Immature natural killer cell (primary cell): ENCODE results near the gene CDK14. TPM values are rescaled to one million over a fixed set of nuclear protein-coding genes. Genes with fewer than 3 reads are reported as not detected.

Experiments
- DNase-seq, 3 donors: peaks; one replicate each; pipeline ENCODE4 v3.0.0; 2022; ENCODE audit warnings: mixed read lengths in 1 of 3
- H3K27ac Mint-ChIP-seq, 6 donors: one replicate each; pipeline ENCODE4 v1.8.0; 2020; ENCODE audit warnings: mixed read lengths in 6 of 6, mild to moderate bottlenecking in 5 of 6, inconsistent platforms in 4 of 6, moderate library complexity in 3 of 6
- H3K27me3 Mint-ChIP-seq, 3 donors: one replicate each; pipeline ENCODE4 v1.8.0; 2020 to 2021; ENCODE audit warnings: low read depth in 3 of 3, mild to moderate bottlenecking in 3 of 3, mixed read lengths in 3 of 3, moderate library complexity in 3 of 3, inconsistent platforms in 1 of 3
- H3K36me3 Mint-ChIP-seq, 3 donors: one replicate each; pipeline ENCODE4 v1.8.0; 2020; ENCODE audit warnings: mixed read lengths in 3 of 3, inconsistent platforms in 2 of 3, mild to moderate bottlenecking in 2 of 3
- H3K4me1 Mint-ChIP-seq, 2 donors: one replicate each; pipeline ENCODE4 v1.8.0; 2020; ENCODE audit warnings: inconsistent platforms in 2 of 2, mild to moderate bottlenecking in 2 of 2, mixed read lengths in 2 of 2, moderate library complexity in 1 of 2
- H3K4me3 Mint-ChIP-seq, 5 donors: one replicate each; pipeline ENCODE4 v1.8.0; 2020; ENCODE audit warnings: mild to moderate bottlenecking in 5 of 5, mixed read lengths in 5 of 5, inconsistent platforms in 3 of 5, moderate library complexity in 3 of 5
- H3K9me3 Mint-ChIP-seq, 6 donors: one replicate each; pipeline ENCODE4 v1.8.0; 2020; ENCODE audit warnings: mild to moderate bottlenecking in 6 of 6, mixed read lengths in 6 of 6, inconsistent platforms in 4 of 6, moderate library complexity in 3 of 6
- polyA plus RNA-seq, 3 donors: library from polyadenylated mRNA; unstranded; fragments of 300-500 nt; fragmentation: Illumina TruSeq; gene quantifications; one replicate each; pipeline ENCODE4 v1.2.3, GENCODE V29; 2021

CDK14 gene
- polyA plus RNA-seq, 3 donors from 2014 or later: 0.22 TPM; not detected in 2

- no peak for DNase-seq
- H3K36me3 Mint-ChIP-seq: no peaks in the 10 kb centered on the region
- peaks cover 0 to 3% (median 2%) of the 10 kb centered on the region in 3 donors for H3K27me3 Mint-ChIP-seq
- H3K4me1 Mint-ChIP-seq: no peaks in the 10 kb centered on the region
- H3K4me3 Mint-ChIP-seq: no peak overlapping the region
- no peak overlapping the region for H3K27ac Mint-ChIP-seq
- H3K9me3 Mint-ChIP-seq: peaks cover 0 to 4% (median 0%) of the 10 kb centered on the region in 6 donors
These were observed 447.1 kb downstream of the CDK14 start for GRCh38 chr7:91043186-91043585.

GRCh38 chr7:91043924-91044645 lies 448.0 kb downstream of the CDK14 start:
- H3K36me3 Mint-ChIP-seq: no peaks in the 10 kb centered on the region
- H3K4me1 Mint-ChIP-seq: no peaks in the 10 kb centered on the region
- DNase-seq: no peak
- H3K4me3 Mint-ChIP-seq: no peak overlapping the region
- H3K27ac Mint-ChIP-seq: no peak overlapping the region
- H3K9me3 Mint-ChIP-seq: peaks cover 0 to 6% (median 0%) of the 10 kb centered on the region in 6 donors
- peaks cover 0 to 2% (median 2%) of the 10 kb centered on the region in 3 donors for H3K27me3 Mint-ChIP-seq

DNA sequence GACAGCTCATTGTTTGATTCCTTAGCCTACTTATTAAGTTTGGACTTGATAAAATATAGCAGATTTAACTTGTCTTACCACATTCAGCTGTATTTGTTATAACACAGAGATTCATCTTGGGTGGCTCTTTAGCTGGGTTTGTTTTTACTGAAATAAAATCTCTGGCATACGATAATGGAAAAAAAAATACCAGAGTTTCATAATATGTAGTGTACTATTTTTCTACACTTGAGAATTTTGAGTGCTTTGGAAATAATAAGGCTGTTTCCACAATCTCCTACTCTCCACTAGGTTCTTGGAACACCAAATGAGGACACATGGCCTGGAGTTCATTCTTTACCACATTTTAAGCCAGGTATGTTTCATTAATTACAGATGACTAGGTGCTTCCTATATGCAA lies 449.5 kb downstream of the CDK14 start:
- H3K4me3 Mint-ChIP-seq: no peak overlapping the region
- no peaks in the 10 kb centered on the region for H3K36me3 Mint-ChIP-seq
- H3K27me3 Mint-ChIP-seq: peaks cover 0 to 2% (median 2%) of the 10 kb centered on the region in 3 donors
- no peak for DNase-seq
- peaks cover 2 to 3% of the 10 kb centered on the region in 2 donors for H3K4me1 Mint-ChIP-seq
- H3K9me3 Mint-ChIP-seq: peaks cover 0 to 10% (median 0%) of the 10 kb centered on the region in 6 donors
- no peak overlapping the region for H3K27ac Mint-ChIP-seq

DNA sequence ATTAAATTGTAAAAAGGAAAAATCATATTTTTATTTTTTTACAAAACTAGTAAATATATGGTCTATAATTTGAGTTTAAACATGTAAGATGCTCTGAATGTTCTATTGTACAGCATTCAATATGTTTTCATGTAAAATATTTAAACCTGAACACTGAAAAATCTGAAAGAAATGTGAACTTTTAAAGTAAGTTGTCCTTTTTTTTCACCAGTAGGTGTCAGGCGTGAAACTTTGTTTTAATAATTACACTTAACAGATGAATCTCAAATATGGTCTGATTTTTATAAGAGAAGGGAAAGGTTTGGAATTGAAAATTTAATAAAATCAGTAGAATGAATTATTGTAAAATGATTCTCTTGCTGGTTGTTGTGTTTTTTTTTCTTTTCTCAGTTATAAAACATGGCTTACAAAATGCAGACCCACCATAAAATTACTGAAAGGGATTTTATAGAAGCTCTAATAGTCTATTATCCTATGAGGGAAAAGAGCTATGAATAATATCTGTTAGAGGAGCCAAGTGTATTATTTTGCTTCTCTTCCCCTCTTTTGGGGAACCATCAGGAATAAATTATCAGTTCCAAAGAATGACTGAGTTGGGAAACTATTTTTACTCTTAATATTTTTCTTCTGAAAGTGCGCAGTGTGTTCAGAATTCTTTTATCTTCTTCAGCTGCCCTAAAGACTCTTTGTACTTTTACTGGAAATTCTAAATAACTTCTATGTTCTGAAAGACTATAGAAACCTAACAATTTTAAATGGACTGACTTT lies 450.4 kb downstream of the CDK14 start:
- Mint-ChIP-seq H3K27me3 (peaks cover 0 to 2% (median 0%) of the 10 kb centered on the region in 3 donors), H3K4me1 (peaks cover 7 to 10% of the 10 kb centered on the region in 2 donors), H3K36me3 (no peaks in the 10 kb centered on the region), H3K4me3 (no peak overlapping the region), H3K27ac (no peak overlapping the region), H3K9me3 (peaks cover 0 to 10% (median 0%) of the 10 kb centered on the region in 6 donors)
- DNase-seq: no peak

DNA sequence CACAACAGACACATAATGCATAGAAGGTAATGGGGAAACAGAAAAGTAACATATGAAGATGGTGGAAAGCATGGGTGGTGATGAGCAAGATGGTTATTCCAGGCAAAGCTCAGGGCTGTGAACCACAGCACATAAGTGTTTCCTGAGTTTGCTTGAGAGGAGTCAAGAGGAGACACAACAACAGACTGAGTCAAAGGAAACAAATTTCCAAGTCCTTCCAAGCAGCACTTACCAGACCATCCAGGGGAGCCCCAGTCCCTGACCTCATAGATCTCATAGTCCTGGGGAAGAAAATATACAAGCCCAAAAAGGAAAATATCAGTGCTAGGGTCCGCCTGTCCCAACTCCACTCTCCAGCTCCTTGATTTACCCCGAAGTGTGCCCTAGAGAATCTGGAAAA lies 451.5 kb downstream of the CDK14 start:
- no peaks in the 10 kb centered on the region for H3K27me3 Mint-ChIP-seq
- peaks cover 0 to 10% (median 0%) of the 10 kb centered on the region in 6 donors for H3K9me3 Mint-ChIP-seq
- no peaks in the 10 kb centered on the region for H3K36me3 Mint-ChIP-seq
- no peak overlapping the region for H3K4me3 Mint-ChIP-seq
- DNase-seq: no peak
- H3K27ac Mint-ChIP-seq: no peak overlapping the region
- peaks cover 7 to 10% of the 10 kb centered on the region in 2 donors for H3K4me1 Mint-ChIP-seq

DNA sequence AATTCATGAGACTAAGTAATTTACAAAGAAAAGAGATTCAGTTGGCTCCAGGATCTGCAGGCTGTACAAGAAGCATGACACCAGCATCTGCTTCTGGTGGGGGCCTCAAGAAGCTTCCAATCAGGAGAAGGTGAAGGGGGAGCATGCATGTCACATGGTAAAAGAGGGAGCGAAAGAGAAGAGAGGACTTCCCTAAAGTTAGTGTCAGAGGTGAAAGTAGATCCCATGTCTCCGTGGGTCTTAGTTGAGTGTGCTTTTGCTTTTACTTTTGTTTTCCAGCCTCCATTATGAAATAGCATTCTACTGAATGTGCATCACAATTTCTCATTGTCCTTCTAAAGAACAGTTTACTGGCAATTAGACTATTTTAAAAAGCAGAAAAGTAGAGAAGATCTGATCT lies 454.6 kb downstream of the CDK14 start:
- peak overlapping the region; percentile 36 to 77 (median 66) for H3K4me3 Mint-ChIP-seq
- peaks cover 0 to 8% (median 0%) of the 10 kb centered on the region in 6 donors for H3K9me3 Mint-ChIP-seq
- peak in 2 of 3 donors; percentile 0 to 8 for DNase-seq
- H3K27ac Mint-ChIP-seq: peak overlapping the region in 5 of 6 donors; percentile 20 to 75 (median 65)
- H3K36me3 Mint-ChIP-seq: no peaks in the 10 kb centered on the region
- peaks cover 0 to 3% (median 0%) of the 10 kb centered on the region in 3 donors for H3K27me3 Mint-ChIP-seq
- peaks cover 7 to 10% of the 10 kb centered on the region in 2 donors for H3K4me1 Mint-ChIP-seq

DNA sequence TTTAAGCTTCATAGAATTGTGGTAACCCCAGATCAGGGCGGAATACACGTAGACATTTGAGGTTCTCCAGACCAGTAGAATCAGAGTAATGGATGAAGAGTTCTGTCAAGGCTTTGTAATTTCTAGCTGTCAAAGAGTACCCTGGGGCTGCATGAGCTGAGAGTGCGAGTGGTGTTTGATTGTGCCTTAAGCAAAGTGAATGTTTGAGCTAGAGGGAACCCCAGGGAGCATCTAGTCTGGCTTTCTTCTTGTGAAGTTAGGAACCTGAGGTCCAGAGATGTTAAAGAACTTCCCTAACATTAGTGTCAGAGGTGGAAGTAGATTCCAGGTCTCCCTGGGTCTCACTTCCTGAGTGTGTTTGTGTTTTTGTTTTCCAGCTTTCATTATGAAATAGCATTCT lies 455.8 kb downstream of the CDK14 start:
- H3K9me3 Mint-ChIP-seq: peaks cover 0 to 11% (median 0%) of the 10 kb centered on the region in 6 donors
- no peak overlapping the region for H3K4me3 Mint-ChIP-seq
- H3K27me3 Mint-ChIP-seq: peaks cover 0 to 3% (median 0%) of the 10 kb centered on the region in 3 donors
- no peak for DNase-seq
- no peaks in the 10 kb centered on the region for H3K36me3 Mint-ChIP-seq
- peaks cover 7 to 10% of the 10 kb centered on the region in 2 donors for H3K4me1 Mint-ChIP-seq
- H3K27ac Mint-ChIP-seq: no peak overlapping the region

- Mint-ChIP-seq H3K9me3 (peaks cover 0 to 9% (median 2%) of the 10 kb centered on the region in 6 donors), H3K27me3 (peaks cover 0 to 3% (median 0%) of the 10 kb centered on the region in 3 donors), H3K36me3 (no peaks in the 10 kb centered on the region), H3K4me1 (peaks cover 7 to 10% of the 10 kb centered on the region in 2 donors), H3K4me3 (no peak overlapping the region), H3K27ac (no peak overlapping the region)
- DNase-seq: no peak
These were observed 458.3 kb downstream of the CDK14 start for GRCh38 chr7:91054374-91054773.

DNA sequence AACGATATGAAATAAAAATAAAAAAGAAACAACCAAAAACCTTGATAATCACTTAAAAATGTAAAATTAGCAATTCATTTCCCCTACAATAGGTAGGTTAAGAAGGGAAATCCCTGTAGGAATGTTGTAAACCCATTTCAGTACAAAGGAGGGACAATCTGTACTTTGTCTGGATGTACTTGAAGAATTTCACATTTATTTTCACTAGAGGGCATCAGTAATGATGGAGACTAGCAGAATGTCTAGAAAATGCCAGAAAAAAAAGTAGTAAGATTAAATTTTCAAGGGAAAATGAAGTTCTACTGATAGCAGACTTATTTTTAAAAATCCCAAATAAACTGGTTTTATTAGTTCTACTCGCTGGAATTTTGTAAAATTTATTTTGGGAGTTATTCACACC lies 459.1 kb downstream of the CDK14 start:
- H3K36me3 Mint-ChIP-seq: no peaks in the 10 kb centered on the region
- no peak for DNase-seq
- H3K4me1 Mint-ChIP-seq: peaks cover 7 to 10% of the 10 kb centered on the region in 2 donors
- H3K27me3 Mint-ChIP-seq: peaks cover 0 to 3% (median 0%) of the 10 kb centered on the region in 3 donors
- H3K27ac Mint-ChIP-seq: no peak overlapping the region
- no peak overlapping the region for H3K4me3 Mint-ChIP-seq
- peaks cover 0 to 6% (median 3%) of the 10 kb centered on the region in 6 donors for H3K9me3 Mint-ChIP-seq

DNA sequence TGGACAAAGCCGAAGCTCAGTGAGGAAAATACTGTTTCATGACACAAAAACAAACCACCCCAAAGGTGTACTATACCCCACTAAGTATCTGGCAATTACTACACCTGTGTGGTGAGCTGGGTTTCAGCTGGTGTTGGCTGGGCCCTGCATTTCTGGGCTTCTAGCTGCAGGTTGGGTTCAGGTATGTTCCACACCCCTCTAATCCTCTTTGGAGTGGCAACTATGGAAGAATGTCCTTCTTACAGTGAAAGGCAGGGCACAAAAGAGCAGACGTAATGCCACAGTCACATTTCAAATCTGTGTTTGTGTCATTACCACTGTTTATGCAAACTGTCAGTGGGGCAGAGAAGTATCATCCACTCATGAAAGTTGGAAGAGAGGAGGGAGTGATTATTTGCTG lies 466.6 kb downstream of the CDK14 start:
- Mint-ChIP-seq H3K36me3 (no peaks in the 10 kb centered on the region), H3K9me3 (peaks cover 0 to 7% (median 5%) of the 10 kb centered on the region in 6 donors), H3K4me1 (no peaks in the 10 kb centered on the region), H3K27ac (no peak overlapping the region), H3K27me3 (peaks cover 0 to 4% (median 0%) of the 10 kb centered on the region in 3 donors), H3K4me3 (no peak overlapping the region)
- no peak for DNase-seq

DNA sequence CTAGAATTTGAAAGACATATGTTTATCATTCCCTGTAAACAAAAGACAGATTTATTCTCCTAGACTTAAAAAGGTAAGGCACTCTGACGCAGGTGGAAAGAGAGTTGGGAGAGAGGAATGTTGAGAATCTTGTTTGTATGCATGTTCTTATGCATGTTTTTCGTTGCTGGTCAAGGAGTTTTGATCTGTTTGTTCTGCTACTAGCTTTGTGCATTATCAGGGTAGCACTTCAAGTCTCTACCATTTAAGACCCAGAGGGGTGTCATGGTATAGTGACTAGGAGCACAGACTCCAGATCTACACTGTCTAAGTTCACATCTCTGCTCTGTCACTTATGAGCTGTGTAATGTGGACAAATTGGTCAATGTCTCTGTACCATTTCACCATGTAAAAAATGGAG lies 467.9 kb downstream of the CDK14 start:
- Mint-ChIP-seq H3K36me3 (no peaks in the 10 kb centered on the region), H3K9me3 (peaks cover 0 to 8% (median 6%) of the 10 kb centered on the region in 6 donors), H3K27ac (no peak overlapping the region), H3K4me1 (no peaks in the 10 kb centered on the region), H3K27me3 (peaks cover 0 to 4% (median 0%) of the 10 kb centered on the region in 3 donors), H3K4me3 (no peak overlapping the region)
- no peak for DNase-seq

GRCh38 chr7:91064938-91065337 lies 468.8 kb downstream of the CDK14 start:
- H3K36me3 Mint-ChIP-seq: no peaks in the 10 kb centered on the region
- no peak for DNase-seq
- H3K4me1 Mint-ChIP-seq: no peaks in the 10 kb centered on the region
- peaks cover 0 to 4% (median 0%) of the 10 kb centered on the region in 3 donors for H3K27me3 Mint-ChIP-seq
- no peak overlapping the region for H3K4me3 Mint-ChIP-seq
- peaks cover 0 to 8% (median 6%) of the 10 kb centered on the region in 6 donors for H3K9me3 Mint-ChIP-seq
- H3K27ac Mint-ChIP-seq: no peak overlapping the region

- H3K9me3 Mint-ChIP-seq: peaks cover 0 to 7% (median 5%) of the 10 kb centered on the region in 6 donors
These were observed 470.5 kb downstream of the CDK14 start for GRCh38 chr7:91066627-91067026.

DNA sequence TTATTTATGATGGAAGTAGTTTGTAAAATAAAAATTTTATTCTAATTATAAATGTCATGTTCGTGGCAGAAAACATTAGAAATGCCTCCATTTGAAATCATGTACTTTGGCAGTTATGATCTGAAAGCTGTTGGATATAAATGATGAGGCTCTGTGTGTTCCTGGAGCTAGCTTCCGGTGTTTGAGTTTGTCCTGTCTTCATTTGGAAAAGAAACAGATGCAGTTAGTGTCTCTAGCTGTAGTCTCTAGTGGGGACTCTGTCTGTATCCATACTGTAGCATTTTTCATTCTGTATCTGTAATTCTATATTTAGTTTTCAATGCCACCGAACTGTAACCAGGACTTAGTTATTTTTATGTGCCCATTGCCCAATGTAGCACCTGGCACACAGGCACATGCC lies 471.1 kb downstream of the CDK14 start:
- no peak for DNase-seq
- Mint-ChIP-seq H3K9me3 (peaks cover 0 to 10% (median 6%) of the 10 kb centered on the region in 6 donors), H3K4me1 (no peaks in the 10 kb centered on the region), H3K27ac (no peak overlapping the region), H3K36me3 (no peaks in the 10 kb centered on the region), H3K27me3 (no peaks in the 10 kb centered on the region), H3K4me3 (no peak overlapping the region)

More at GRCh38 chr7:91066627-91067026, 470.5 kb downstream of the CDK14 start:
- Mint-ChIP-seq H3K4me1 (no peaks in the 10 kb centered on the region), H3K4me3 (no peak overlapping the region), H3K27ac (no peak overlapping the region), H3K36me3 (no peaks in the 10 kb centered on the region), H3K27me3 (no peaks in the 10 kb centered on the region)
- DNase-seq: no peak
